ENCODE data around the gene TLX2.
A peak's percentile ranks its signal among the peaks of the same experiment; 100 is the strongest.

The TLX2 gene

GRCh38 chr2:74496997-74497776, 17.1 kb upstream of the TLX2 start:
- DNase-seq (ENCODE audit: low read depth in 2 of 2) = no peak

- peak in 1 of 2 donors; percentile 17 for DNase-seq (ENCODE audit: low read depth in 2 of 2)
Measured at GRCh38 chr2:74497777-74498499, 16.3 kb upstream of the TLX2 start.

GRCh38 chr2:74498500-74499266, 15.6 kb upstream of the TLX2 start:
- no peak for DNase-seq (ENCODE audit: low read depth in 2 of 2)

GRCh38 chr2:74499267-74499939, 14.8 kb upstream of the TLX2 start, which contains the start of gene LBX2:
Gene LBX2, minus strand, starts transcription at chr2:74499603. Its CDS starts 66 bp downstream, at chr2:74499537.
- peak in 1 of 2 donors; percentile 43 for DNase-seq (ENCODE audit: low read depth in 2 of 2)

GRCh38 chr2:74499940-74500577, 14.2 kb upstream of the TLX2 start:
- no peak for DNase-seq (ENCODE audit: low read depth in 2 of 2)

- no peak for DNase-seq (ENCODE audit: low read depth in 2 of 2)
Measured at GRCh38 chr2:74500578-74500946, 13.7 kb upstream of the TLX2 start.

GRCh38 chr2:74501335-74502071, 12.7 kb upstream of the TLX2 start:
- no peak for DNase-seq (ENCODE audit: low read depth in 2 of 2)

GRCh38 chr2:74502147-74502719, 12.0 kb upstream of the TLX2 start:
- no peak for DNase-seq (ENCODE audit: low read depth in 2 of 2)

GRCh38 chr2:74502720-74503505, 11.3 kb upstream of the TLX2 start:
- peak in 1 of 2 donors; percentile 39 for DNase-seq (ENCODE audit: low read depth in 2 of 2)

GRCh38 chr2:74503506-74504475, 10.5 kb upstream of the TLX2 start:
- no peak for DNase-seq (ENCODE audit: low read depth in 2 of 2)

- DNase-seq (ENCODE audit: low read depth in 2 of 2) = no peak
Measured at GRCh38 chr2:74504591-74504990, 9.7 kb upstream of the TLX2 start.

- DNase-seq (ENCODE audit: low read depth in 2 of 2) = no peak
Measured at GRCh38 chr2:74505448-74506246, 8.6 kb upstream of the TLX2 start.

GRCh38 chr2:74507145-74507925, 6.9 kb upstream of the TLX2 start, which contains the start of gene PCGF1:
Gene PCGF1, minus strand, starts transcription at chr2:74507695. Its CDS starts 27 bp downstream, at chr2:74507668.
- DNase-seq (ENCODE audit: low read depth in 2 of 2) = peak; percentile 98 to 99

- DNase-seq (ENCODE audit: low read depth in 2 of 2) = no peak
Measured at GRCh38 chr2:74507926-74508520, 6.2 kb upstream of the TLX2 start.

- no peak for DNase-seq (ENCODE audit: low read depth in 2 of 2)
Measured at GRCh38 chr2:74510272-74510671, 4.0 kb upstream of the TLX2 start.

All from stimulated activated CD4-positive, alpha-beta T cell treated with anti-CD3 and anti-CD28 coated beads, Interleukin-4, amount 100 ng/mL, for 48 hours (primary cell).